ENCODE results near the gene CACNA2D2. TPM values are rescaled to one million over a fixed set of nuclear protein-coding genes. Genes with fewer than 3 reads are reported as not detected.

The CACNA2D2 gene
- total RNA-seq, 1 experiment from 2014 or later, result 27.7 TPM

- H3K4me1 ChIP-seq (ENCODE audit: insufficient read depth, low read length), result no peaks in the 10 kb centered on the region; the same call in 1 of the 2 replicates
- H3K27me3 Mint-ChIP-seq (ENCODE audit: low read depth), result peaks cover 70% of the 10 kb centered on the region
These were observed 162.7 kb downstream of the CACNA2D2 start, which contains the start of gene RASSF1 for GRCh38 chr3:50340448-50341329. RASSF1 (minus strand) TSS chr3:50340836; CDS start chr3:50340805, 31 bp downstream.

More at GRCh38 chr3:50340448-50341329, 162.7 kb downstream of the CACNA2D2 start, which contains the start of gene RASSF1:
- Histone ChIP-seq H3K9me3 (ENCODE audit: control insufficient read depth, low read depth, low read length) (no peaks in the 10 kb centered on the region), H2BK5ac (ENCODE audit: insufficient read length, low read length) (no peak within 1 kb of the TSS), H4K5ac (ENCODE audit: insufficient read length, low read depth, low read length) (no peak within 1 kb of the TSS), H3K27me3 (ENCODE audit: insufficient read depth, low read length) (peaks cover 19% of the 10 kb centered on the region; the same call in 1 of the 2 replicates), H3K14ac (ENCODE audit: insufficient read depth, low read length) (0 out of 2 replicates have a peak within 1 kb of the TSS, but pooled peaks have one; percentile 0), H2BK20ac (ENCODE audit: low read depth, low read length, poor library complexity, severe bottlenecking) (no peak within 1 kb of the TSS), H4K91ac (ENCODE audit: insufficient read length, low read depth, low read length) (no peak within 1 kb of the TSS), H3K79me1 (ENCODE audit: insufficient read depth, low read depth, low read length, poor library complexity, severe bottlenecking) (no peaks in the 10 kb centered on the region), H3K4ac (ENCODE audit: low read depth, low read length) (no peak within 1 kb of the TSS), H2BK120ac (ENCODE audit: low read depth, low read length, poor library complexity, severe bottlenecking) (no peak within 1 kb of the TSS), H2BK15ac (ENCODE audit: low read depth, low read length) (no peak within 1 kb of the TSS), H3T11ph (ENCODE audit: low read length) (no peak within 1 kb of the TSS), H3K18ac (ENCODE audit: insufficient read length, low read depth, low read length) (no peak within 1 kb of the TSS), H3K79me2 (ENCODE audit: insufficient read depth, low read length) (peaks cover 5% of the 10 kb centered on the region; the same call in 1 of the 2 replicates), H3K4me2 (ENCODE audit: insufficient read depth, insufficient read length, low read length) (peak within 1 kb of the TSS; percentile 61), H2AK5ac (ENCODE audit: insufficient read length, low read length) (no peak within 1 kb of the TSS), H3K23ac (ENCODE audit: insufficient read length, low read depth, low read length) (no peak within 1 kb of the TSS), H3K27ac (ENCODE audit: insufficient read length, low read depth, low read length) (no peak within 1 kb of the TSS), H3K9ac (ENCODE audit: extremely low read depth, insufficient read length, low read length) (no peak within 1 kb of the TSS), H3K23me2 (ENCODE audit: insufficient read length, low read depth, low read length, poor library complexity, severe bottlenecking) (peaks cover 28% of the 10 kb centered on the region), H2AFZ (ENCODE audit: low read length) (no peak within 1 kb of the TSS), H4K8ac (replicated peaks; ENCODE audit: insufficient read length, low read depth, low read length) (no peak within 1 kb of the TSS), H4K20me1 (ENCODE audit: control insufficient read depth, insufficient read depth, insufficient read length) (no peaks in the 10 kb centered on the region), H3K56ac (ENCODE audit: insufficient read length, low read depth, low read length) (no peak within 1 kb of the TSS), H2BK12ac (ENCODE audit: insufficient read length, low read depth, low read length) (no peak within 1 kb of the TSS)
- H3K27ac Mint-ChIP-seq, result no peak within 1 kb of the TSS
- no peaks in the 10 kb centered on the region; a peak in 3 of 7 replicates for H3K36me3 Mint-ChIP-seq (ENCODE audit: insufficient read depth in 1 of 3, low read depth in 3 of 3)
- peak within 1 kb of the TSS; percentile 51 to 72 for H3K4me3 Mint-ChIP-seq
- no peaks in the 10 kb centered on the region; a peak in 1 of 5 replicates for H3K9me3 Mint-ChIP-seq
- TF ChIP-seq, protein P1, sequence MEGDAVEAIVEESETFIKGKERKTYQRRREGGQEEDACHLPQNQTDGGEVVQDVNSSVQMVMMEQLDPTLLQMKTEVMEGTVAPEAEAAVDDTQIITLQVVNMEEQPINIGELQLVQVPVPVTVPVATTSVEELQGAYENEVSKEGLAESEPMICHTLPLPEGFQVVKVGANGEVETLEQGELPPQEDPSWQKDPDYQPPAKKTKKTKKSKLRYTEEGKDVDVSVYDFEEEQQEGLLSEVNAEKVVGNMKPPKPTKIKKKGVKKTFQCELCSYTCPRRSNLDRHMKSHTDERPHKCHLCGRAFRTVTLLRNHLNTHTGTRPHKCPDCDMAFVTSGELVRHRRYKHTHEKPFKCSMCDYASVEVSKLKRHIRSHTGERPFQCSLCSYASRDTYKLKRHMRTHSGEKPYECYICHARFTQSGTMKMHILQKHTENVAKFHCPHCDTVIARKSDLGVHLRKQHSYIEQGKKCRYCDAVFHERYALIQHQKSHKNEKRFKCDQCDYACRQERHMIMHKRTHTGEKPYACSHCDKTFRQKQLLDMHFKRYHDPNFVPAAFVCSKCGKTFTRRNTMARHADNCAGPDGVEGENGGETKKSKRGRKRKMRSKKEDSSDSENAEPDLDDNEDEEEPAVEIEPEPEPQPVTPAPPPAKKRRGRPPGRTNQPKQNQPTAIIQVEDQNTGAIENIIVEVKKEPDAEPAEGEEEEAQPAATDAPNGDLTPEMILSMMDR (conservative IDR thresholded peaks at IDR 0.05), result no peak
- no CpG with 5 or more reads among the region's 85 CpGs for WGBS (ENCODE audit: extremely low coverage, insufficient read length, low lambda C conversion rate)
- DNase-seq, result peak; percentile 60
- peaks cover 24 to 34% of the 10 kb centered on the region in 2 experiments for H3K4me1 Mint-ChIP-seq
